ENCODE data around the gene RASA2.

DNA sequence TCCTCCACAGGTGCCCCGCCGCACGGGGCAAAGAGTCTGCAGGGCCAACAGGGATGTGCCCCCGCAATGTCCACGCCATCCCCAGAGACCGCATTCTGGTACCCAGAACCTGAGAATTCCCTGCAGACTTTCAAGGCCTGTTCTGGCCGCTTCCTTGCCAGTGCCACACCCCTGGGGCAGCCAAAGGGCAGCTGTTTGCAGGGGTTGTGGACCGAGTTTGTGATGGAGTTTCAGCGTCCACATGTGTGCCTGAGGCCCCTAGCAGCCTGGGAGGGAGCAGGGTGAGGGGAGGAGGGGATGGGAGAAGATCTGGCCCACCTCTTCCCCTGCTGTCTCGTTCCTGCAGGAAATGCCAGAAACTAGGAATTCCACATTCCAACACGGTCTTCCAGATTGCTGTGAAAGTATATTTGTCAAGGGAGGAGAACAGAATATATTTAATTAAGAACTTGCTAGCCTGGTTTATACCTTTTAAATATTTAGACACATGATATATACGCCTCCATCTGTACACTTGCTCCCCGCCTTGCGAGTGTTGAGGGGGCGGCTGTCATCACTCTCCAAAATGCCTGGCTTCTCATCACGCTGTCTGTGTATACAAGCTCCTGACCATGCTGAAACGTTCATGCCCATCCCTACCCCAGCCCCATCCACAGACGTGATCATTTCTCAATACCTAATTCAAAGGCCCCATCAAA, 31.1 kb upstream of the RASA2 start:
- TF ChIP-seq, protein P1, sequence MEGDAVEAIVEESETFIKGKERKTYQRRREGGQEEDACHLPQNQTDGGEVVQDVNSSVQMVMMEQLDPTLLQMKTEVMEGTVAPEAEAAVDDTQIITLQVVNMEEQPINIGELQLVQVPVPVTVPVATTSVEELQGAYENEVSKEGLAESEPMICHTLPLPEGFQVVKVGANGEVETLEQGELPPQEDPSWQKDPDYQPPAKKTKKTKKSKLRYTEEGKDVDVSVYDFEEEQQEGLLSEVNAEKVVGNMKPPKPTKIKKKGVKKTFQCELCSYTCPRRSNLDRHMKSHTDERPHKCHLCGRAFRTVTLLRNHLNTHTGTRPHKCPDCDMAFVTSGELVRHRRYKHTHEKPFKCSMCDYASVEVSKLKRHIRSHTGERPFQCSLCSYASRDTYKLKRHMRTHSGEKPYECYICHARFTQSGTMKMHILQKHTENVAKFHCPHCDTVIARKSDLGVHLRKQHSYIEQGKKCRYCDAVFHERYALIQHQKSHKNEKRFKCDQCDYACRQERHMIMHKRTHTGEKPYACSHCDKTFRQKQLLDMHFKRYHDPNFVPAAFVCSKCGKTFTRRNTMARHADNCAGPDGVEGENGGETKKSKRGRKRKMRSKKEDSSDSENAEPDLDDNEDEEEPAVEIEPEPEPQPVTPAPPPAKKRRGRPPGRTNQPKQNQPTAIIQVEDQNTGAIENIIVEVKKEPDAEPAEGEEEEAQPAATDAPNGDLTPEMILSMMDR (IDR thresholded peaks at IDR 0.05), result no peak
- no peak for TF ChIP-seq POLR2A (IDR thresholded peaks at IDR 0.05)

Data from breast epithelium (tissue), 3 donors.